HPDE6-E6E7 (cell line): Measurements from ENCODE around the gene LTBR.
"Not testable (repeated sequence)": the region's sequence is repeated elsewhere in the genome, so short reads cannot be mapped to it uniquely, and the experiment has no call there.

Source experiments
- DNase-seq: peaks from one replicate; pipeline ENCODE4 v3.0.0; 2011; ENCODE audit warnings: missing footprints; ENCODE audit errors: extremely low spot score

The LTBR gene

DNA sequence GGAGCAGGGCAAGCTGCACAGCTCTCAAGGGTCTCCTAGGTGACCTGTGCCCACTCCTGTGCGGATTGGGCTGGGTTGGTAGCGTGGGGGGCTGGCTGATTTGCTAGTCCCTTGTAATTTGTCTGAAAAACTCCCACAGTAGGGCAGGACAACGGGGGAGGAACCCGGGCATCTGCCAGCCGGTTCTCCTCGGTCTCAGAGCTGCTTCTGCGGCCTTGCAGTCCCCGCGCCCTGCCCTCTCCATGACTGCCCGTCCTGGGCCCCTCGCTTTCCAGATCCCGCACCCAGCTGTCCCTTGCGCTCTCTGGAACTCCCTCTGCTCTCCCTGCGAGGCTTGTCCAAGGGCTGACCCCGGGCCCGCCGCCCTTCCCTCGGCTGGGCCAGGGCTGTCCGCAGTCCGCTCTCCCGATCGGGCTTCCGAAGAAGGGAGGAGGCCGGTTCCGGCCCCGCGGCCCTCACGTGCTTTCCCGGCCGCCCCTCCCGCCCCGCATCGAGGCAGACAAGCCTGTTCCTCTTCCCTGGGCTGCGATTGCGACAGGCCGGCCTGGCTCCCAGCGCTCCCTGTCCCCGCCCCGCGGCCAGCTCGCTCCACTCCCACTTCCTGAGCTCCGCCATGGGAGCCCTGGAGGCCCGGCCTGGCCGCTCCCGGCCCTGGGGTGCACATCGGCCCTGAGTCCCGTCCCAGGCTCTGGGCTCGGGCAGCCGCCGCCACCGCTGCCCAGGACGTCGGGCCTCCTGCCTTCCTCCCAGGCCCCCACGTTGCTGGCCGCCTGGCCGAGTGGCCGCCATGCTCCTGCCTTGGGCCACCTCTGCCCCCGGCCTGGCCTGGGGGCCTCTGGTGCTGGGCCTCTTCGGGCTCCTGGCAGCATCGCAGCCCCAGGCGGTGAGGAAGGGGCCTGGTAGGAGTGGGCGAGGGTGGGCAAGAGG lies at the start of gene LTBR:
Gene LTBR (plus strand): TSS at position 591 of the 927 bp plus-strand sequence. CDS start 197 bp downstream, at position 788.
- peak; percentile 93 for DNase-seq

DNA sequence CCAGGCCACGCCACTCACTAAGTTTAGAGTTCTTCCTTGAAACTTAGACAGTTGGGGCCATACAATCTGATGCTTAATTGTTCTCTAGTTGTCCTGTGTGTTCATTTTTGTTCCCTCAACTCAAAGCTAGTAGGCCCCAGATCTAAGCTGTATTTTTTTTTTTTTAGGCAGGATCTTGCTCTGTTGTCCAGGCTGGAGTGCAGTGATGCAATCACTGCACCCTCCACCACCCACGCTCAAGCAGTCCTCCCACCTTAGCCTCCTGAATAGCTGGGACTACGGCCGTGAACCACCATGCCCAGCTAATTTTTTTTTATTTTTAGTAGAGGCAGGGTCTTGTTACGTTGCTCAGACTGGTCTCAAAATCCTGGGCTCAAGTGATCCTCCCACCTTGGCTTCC lies 49.6 kb upstream of the LTBR start:
- DNase-seq, result no peak

DNA sequence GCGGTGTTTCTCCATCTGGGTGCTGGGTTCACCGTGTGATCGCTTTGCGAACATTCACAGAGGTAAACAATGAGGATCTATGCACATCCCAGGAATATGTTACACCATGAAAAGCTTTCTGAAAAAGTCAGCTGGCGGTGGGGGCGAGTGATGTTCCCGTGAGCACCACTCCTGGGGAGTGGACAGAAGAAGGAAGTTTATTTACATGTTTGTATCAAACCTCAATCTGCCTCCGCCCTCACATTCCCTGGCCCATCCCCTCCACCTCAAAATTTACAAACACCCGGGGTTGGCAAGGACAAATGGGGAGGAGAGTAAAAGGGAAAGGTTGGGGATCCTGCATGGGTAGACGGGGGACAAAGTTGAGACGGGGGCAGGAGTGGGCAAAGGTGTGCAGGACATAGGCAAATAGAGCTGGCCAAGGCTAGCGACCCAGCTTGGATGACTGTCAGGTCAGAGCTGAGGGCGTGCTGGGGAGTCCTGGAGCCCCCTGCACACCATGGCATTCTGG lies 49.0 kb upstream of the LTBR start:
- DNase-seq, result no peak

DNA sequence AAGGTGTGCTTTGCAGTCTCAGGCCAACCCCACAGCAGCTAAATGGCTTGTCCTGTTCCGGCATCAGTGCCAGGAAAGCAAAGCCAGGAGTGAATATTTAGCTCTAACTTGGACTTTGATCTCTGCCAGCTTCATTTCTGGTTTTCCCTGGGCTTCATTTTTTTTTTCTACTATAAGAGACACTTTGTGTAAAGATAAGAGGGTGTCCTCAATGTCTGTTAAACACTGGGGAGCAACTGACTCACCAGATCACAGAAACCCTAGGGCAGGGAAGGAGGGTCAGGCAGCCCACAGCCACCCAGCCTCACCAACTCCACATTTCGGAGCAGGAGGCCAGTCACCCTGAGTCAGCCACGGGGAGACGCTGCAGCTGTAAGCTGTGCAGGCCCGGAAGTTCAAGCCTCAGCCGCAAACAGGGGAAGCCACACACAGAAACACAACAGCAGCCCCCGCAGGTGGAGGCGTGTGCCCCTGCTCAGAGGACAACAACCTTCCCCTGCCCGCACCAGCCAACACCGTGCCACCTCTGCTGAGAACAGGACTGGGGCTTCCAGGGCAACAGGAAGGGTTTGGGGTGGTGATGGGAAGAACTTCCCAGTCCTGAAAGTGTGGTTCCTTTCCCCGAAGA lies 48.4 kb upstream of the LTBR start:
- peak; percentile 64 for DNase-seq

DNA sequence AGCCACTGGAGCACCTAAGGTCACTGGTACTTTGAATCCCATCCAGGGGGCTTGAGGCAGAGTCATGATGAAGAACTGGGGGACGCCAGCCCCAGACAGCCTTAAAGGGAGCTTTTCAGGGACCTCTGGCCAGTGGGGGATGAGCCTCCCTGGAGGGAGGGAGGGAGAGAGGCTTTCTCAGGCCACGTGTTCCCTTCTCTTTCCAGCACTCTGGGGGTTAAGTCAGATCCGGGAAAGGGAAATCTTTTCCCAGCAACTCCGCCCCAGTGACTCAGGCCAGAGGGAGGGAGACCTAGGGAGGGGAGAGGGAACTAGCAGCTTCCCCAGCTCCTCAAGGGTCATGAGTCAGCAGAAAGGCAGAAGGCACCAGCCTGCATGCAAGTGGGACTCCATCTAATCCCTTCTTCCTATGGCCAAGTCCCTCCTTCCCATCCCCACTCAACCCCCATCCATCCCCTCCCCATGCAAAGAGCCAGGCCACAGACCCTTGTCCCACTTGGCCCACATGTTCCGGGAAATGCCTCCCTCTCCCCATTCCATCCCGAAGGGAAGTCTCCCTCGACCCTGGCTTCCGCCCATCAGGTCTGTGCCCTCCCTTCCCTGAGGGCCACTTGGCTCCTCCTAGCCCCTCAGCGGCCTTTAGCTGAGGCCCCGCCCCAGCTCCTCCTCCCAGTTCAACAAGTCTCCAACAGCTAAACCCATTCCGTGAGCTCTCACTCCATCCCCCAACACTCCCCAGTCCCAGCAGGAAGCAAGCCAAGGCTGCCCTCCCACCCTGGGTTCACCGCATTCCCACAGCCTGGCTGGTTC lies 47.7 kb upstream of the LTBR start:
- peak; percentile 96 for DNase-seq

DNA sequence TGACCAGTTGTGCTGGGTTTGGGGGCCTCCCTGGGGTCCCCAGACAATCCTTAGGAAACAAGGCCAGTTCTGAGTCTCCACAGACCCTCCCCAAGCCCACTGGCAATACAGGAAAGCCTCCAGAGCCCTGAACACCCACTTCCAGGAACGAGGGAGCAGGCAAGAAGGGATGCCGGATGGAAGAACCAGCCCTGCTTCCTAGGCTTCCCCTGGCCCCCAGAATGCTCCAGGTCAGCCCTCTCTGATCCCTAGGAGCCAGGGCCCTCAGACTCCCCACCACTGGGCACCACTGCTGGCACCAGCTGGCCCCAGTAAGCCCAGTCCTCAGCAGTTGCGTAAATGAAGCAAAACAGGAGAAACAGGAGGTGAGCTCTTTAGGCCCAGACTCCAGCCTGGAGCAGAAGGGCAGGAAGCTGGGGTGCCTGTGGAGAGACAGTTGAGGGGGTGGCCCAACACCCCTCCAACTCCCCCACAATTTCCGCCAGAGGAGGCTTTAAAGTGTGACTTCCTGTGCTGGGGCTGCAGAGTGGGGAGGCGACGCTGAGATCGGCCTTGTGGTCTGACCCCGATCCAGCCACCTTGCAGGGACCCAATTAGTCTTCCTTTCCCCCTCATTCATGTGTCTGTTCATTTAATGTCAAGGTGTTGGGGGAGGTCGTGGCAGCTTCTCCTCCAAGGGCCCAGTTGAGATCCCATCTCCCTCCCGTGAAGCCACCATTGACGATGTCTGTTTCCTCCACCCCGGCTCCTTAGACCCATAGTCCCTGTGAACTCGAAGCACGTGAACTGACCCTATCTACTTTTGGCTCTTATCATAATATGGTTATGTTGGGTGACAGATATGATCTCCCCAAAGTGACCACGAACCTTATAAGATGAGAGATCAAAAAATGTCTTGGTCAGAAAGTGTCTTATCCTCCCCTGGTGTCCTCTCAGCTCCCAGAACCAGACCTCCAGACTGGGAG lies 46.8 kb upstream of the LTBR start:
- DNase-seq, result no peak

DNA sequence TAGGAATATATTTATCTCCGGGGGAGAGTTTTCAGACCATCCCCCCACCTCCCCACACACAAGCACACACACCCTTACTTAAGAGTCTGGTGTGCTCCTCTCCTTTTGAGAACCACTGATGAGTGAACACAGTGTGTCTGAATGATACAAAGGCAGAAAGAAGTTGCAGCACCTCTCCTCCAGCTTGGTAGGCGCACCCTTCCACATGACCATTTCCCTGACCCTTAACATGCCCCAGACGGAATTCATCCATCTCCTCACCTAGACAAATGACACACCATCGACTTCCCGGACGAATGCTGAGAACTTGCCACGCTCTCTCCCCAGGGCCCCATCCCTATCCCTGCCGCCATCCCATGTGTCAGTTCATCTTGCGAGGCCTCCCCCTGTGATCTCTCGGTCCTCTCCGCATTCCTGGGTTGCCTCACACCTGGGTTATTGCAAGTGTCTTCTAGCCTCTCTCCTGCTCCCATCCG lies 46.0 kb upstream of the LTBR start:
- DNase-seq, result no peak

DNA sequence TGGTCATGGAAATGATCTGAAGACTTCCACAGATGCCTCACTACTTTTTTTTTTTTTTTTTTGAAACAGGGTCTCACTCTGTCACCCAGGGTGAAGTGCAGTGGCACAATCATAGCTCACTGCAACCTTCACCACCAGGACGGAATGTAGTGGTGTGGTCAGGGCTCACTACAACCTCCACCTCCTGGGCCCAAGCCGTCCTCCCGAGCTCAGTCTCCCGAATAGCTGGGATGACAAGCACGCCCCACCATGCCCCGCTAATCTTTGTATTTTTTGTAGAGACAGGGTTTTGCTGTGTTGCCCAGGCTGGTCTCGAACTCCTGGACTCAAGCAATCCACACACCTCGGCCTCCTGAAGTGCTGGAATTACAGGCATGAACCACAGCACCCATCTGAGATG lies 45.4 kb upstream of the LTBR start:
- not testable (repeated sequence) for DNase-seq

DNA sequence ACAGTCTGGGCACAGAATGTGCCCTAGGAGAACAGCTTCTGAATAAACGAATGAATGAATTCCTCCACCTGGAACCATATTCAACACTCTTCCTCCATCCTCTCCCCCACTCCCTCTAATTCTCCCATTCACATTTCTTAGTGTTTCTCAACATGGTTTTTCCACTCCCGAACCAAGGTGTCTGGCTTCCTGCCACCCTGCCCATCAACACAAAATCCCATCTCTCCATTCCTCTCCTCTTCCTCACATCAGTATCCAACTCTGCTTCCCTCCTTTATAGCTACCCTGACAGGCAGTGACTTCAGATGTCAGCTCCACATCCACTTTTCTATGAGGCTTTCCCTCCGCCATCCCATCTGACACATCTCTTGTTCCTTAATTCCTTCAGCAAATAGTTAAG lies 45.0 kb upstream of the LTBR start:
- DNase-seq, result no peak

DNA sequence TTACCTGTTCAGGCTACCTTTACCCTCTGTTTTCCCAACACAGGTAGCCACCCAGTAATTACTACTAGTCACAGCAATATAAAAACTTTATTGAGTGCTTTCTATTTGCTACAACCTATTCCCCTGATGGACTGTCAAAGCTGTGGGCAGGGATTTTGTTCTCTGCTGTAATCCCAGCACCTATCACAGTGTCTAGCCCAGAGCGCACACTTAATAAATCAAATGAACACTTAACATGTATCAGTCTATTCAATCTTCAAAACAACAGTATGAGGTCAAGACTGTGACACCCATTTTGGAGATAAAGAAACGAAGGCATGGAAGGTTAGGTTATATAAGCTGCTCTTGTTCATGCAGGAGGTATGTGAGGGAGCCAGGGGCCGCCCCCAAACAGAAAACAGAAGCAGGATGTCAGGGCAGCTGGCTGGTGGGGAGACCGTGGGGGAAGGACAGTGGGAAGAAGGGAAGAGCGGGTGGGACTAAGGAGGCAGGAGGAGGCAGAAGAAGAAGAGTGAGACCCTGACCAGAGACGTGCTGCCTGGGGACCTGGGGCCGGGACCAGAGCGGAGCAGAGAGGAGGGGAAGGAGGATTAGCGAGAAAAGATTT lies 43.8 kb upstream of the LTBR start:
- no peak for DNase-seq

DNA sequence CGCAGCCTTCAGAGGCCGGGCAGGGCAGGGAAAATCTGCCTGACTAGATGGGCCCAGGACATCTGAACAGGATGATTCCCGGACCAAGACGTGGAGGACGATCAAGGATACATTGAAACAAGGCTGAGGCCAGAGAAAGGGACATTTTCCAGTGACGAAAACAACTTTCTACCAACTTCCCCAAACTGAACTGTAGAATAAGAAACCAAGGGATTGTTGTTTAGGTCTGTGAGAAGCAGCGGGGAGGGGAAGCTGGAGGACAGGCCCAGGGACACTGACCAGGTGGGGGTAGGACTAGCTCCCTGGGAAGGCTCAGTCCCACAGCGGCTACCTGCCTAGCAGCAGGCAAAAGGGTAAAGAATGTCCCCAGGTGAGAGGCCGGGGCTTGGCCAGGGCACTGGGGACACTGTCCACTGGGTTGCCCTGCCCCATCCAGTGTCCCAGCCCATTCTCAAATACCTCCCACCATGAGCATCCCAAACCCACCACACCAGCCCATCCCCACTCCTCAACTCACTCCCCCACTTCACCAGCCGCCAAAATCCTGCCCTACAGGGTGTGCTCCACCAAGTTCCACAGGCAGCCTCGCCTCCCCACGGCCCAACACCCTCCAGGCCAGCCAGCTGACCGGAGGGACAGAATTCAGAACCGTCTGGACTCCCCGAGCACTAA lies 43.1 kb upstream of the LTBR start:
- no peak for DNase-seq

DNA sequence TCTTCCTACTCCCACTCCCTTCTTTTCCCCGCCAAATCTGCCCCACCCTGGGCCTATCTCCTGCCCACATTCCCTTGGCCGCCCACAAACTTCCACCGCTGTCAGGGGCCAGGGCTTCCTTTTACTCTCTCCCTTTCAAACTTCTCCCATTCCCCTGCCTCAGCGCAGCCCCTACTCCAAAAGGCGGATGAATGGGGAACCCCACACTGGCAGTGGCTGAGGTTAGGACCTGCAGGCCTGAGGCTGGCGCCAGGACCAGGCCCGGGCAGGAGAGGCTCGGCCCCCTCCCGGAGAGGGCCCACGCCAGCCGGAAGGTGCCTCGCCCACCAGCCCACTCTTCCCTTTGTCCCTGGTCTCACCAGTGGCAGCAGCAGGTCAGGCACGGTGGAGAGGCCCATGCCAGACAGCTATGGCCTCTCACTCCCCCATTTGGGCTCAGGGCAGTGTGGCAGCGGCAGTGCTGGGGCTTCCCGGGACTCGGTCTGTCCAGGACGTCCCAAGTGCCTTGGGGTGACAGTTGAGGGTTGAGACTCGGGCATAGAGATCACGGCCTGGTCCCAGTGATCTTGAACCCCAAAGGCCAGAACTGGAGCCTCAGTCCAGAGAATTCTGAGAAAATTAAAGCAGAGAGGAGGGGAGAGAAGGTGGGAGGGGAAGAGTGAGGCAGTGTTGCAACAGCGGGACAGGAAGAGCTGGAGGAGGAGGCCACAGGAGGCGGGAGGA lies 42.4 kb upstream of the LTBR start, which contains the start of gene TNFRSF1A:
Gene TNFRSF1A (minus strand): TSS at position 660 of the 723 bp plus-strand sequence. CDS start 262 bp downstream, at position 398.
- no peak for DNase-seq

DNA sequence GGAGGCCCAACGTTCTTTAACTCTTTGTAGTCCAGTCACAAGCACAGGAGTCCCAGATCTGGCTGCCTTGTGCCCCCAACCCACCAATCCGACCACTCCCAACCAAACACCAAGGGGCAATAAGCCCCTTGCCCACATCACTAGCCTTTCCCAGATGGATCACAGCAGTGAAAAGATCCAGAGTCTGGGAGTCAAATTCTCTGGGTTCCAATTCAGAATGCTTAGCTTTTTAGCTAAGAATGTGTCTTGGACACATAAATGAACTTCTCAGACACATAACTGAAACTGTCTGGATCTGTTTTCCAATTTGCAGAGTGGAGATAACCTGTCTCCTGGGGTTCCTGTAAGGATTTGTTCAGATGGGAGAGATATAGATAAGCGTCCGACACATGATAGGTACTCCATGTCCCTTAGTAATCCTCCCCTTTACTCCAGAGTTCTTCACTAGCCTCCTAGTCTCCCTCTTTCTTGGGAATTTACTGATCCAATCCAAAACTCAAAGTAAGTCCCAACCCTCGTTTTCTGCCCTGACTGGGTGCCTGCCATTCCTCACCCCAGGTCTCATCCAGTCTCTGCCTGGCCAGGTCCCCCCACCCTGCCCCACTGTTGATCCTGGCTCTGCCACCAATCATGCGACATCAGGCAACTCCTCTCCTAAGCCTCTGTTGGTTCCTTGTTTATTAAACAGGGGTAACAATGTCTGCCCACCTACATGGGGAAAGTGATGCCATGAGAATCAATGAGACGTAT lies 41.6 kb upstream of the LTBR start:
- no peak for DNase-seq

DNA sequence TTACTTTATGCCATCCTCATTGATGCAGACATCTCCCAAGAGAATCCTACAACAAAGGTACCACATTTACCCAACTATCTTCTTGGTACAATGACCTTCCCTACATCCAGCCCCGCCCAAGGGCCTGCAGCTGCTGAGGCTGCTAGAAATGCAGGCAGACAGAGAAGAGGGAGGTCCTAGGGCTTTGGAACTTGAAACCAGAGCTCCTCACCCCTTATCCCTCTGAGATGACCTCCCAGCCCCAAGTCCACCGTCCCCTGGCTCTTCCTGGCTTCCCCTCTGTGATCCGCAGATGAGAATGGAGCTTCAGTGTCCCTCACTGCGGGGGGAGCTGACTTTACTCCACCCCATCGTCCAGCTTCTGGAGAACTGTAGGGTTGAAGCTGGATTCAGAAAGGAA lies 40.4 kb upstream of the LTBR start:
- no peak for DNase-seq

DNA sequence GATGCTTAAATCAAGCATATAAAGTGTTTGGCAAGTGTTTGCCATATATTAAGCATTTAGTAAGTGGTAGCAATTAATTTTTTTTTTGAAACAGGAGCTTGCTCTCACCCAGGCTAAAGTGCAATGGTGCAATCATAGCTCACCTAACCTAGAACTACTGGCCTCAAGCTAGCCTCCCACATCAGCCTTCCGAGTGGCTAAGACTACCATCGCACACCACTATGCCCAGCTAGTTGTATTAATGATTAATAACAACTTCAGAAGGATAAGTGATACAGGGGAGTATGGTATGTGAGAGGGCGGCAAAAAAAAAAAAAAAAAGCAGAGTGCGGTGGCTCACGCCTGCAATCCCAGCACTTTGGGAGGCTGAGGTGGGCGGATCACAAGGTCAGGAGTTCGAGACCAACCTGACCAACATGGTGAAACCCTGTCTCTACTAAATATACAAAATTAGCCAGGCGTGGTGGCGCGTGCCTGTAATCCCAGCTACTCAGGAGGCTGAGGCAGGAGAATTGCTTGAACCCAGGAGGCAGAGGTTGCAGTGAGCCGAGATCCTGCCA lies 39.8 kb upstream of the LTBR start:
- DNase-seq, result not testable (repeated sequence)

DNA sequence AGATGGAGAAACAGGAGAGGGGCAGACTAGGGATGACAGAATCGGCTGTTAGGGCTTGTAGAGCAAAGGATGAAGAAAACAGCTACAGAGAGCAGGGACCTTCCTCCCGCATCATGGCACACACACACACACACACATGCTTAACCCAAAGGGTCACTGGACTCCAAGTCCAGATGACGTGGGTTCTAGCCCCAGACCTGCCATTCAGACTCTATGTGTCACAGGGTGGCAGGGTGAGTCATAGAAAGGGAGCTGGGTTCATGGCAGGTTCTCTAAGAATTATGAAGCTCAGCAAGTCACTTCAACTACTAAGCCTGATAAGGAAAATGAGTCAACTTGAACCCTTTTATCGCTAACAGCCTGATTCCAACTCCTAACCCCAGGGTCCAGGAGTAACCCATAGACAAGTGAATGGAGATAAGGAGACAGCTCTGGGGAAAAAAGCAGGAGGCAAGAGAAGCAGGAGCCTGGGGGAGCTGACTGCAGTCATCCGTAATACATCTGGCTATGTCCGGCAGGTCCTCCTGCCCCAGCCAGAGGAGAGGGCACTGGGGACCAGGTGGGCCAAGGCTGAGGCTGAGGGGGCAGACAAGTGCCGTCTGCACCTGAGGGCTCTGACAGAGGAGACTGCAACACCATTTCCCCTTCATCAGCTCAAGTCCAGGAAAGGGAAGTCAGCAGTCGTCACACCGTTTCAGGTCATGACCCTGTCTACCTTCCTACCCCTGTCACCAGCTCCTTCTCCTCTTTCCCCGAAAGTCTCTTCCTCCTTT lies 38.5 kb upstream of the LTBR start:
- peak; percentile 87 for DNase-seq

DNA sequence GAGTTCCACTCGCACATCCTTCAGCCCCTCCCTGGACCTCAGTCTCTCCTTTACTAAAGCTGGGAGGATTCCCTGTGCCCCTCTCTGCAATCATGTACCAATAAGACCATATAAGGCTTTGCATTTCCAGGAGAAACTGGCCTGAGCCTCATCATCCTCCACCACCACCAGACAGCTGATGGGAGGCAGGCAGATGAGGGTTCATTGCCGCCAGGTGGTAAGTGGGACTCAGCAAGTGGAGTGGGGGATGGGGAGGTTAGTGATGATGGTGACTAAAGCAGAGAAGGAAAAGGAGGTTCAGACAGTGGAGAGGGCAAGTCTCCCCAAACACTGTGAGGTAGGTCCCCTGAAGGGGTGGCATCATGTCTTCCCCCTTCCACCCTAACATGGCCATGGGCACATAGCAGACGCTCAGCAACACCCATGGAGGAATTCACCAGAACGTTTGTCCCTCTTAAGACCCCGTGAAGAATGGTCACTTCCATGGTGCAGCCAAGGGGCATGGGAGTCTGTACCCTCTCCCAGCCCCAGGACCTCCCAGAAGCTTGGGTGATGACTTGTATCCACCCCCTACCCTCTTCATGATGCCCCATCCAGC lies 37.6 kb upstream of the LTBR start:
- no peak for DNase-seq
